CD4-positive, alpha-beta T cell treated with Interleukin-4 for 4 hours (primary cell): ENCODE results near the gene CACNA1I.

Source experiments
- DNase-seq: peaks from one replicate; pipeline ENCODE4 v3.0.0-alpha.2; 2020

The CACNA1I gene

DNA sequence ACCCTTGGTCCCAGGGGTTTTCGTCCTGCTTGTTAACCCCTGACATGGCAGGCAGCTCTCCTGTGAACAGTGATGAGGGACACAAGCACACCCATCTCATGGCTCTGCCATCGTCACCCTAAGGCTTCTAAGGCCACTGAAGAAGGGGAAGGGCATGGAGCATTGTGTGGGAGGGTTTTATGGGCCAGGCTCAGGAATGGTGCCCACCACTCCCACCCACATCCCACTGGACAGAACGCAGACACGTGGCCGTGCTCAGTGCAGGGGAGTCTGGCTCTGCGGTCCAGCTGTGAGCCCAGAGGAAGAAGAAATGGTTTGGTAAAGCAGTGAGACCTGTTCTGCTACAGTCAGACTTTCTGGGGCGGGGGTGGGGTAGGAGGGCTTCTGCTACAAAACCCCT is 130.0 kb downstream of the CACNA1I start:
- DNase-seq: no peak

- no peak for DNase-seq
Measured at GRCh38 chr22:39703091-39703490, 132.5 kb downstream of the CACNA1I start.

GRCh38 chr22:39703928-39704639 is 133.5 kb downstream of the CACNA1I start:
- no peak for DNase-seq

- no peak for DNase-seq
Measured at GRCh38 chr22:39705386-39705785, 134.8 kb downstream of the CACNA1I start.

DNA sequence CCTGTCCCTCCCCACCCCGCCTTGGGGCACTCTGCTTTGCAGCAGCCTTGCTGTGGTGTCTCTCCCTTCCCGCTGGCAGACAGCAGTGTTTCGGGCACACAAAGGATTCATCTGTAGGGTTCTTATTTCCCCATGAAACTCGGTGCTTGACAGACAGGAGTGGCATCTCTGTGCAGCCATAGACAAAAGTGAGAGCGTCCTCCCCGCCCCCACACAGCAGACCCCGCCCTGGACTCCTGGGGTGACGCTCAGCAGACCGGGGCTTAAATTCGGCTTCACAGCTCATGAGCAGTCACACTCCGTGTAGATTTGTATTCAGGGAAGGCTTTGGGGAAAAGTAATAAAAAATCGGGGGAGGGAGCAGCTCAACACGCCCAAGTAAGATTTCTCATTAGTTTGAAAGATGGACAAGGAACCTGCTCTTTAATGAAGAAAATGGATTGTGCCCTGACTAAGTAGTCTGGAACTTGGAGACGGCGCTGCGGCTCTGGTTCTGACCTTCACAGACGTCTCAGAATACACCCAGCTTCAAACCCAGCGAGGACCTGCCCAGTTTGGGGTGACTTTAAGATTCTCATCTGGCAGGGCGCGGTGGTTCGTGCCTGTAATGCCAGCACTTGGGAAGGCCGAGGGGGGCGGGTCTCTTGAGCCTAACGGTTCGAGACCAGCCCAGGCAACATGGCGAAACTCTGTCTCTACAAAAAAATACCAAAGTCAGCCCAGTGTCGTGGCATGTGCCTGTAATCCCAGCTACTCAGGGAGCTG is 136.0 kb downstream of the CACNA1I start:
- DNase-seq: no peak

DNA sequence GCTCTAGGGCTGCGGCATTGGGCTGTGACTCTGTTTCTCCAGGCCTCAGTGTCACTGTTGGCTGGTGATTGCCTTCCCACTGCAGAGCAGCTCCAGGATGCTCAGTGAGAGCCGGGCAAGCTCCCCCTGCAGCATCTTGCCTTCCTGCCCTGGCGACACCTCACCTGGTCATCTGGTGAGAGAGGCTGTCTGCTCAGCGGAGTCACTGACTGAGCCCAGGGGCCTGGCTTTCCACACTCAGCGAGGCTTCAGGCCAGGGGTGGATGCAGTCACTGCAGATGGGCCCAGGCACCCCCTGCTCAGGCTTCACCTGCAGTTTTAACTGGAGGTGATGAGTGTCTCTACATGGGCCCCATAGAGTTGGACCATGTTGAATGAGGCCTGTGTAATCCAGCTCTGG is 136.8 kb downstream of the CACNA1I start:
- DNase-seq: no peak

- DNase-seq: no peak
Measured at GRCh38 chr22:39707816-39708215, 137.3 kb downstream of the CACNA1I start.

DNA sequence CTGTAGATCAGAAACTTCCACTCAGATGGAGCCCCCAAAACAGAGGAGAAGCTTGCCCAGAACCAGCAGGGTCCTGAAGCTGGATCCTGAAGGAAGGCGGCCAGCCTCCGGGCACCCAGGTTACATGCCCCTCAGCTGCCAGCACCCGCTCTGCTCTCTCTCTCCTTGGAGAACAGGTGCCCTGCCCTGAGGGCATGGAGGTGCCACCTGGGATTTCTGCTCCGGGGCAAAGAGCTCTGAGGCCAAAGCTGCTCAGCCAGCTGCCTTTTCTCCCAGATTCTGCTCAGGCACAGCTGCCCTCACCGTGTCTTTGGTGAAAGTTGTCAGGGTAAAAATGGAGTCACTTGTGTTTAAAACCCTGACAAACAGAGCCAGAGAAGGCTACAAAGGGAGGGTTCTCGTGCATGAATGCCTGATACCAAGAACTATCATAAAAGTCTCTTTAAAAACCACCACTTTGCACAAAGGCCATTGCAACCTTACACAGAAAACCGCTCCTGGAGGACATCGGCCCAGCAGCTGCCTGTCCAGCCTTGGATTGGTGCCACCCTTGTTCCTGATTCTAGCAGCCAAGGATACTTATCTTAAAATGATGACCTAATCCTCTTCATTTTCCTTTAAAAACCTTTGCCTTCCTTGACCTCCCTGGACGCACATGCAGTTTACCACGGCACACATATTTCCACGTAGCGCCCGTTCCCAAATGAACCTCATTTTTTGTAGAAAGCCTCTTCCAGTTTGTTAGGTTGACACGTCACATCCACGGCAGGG is 140.0 kb downstream of the CACNA1I start:
- no peak for DNase-seq

- DNase-seq: no peak
Measured at GRCh38 chr22:39712081-39712480, 141.5 kb downstream of the CACNA1I start.

GRCh38 chr22:39712751-39713525 is 142.4 kb downstream of the CACNA1I start:
- DNase-seq: no peak

DNA sequence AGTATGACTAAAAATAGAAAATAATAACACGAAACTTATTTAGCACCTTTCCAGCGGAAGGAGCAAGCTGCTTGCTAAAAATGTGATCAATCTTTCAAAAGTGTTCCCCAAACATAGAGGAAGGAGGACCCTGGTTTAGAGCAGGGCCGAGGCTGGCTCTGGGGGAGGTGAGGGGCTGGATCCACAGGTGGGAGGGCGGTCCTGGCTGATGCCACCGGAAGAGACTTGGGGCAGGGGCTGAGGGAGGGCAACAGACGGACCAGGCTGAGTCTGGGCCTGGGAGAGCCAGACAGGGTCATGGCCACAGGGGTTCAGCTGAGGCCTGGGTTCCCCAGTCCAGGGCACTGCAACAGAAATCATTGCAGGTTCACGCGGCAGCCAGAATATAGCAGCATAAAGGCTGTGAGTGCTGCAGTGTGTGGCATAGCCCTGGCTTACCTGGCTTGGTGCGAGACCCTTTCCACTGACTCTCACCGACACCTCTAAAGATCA is 143.3 kb downstream of the CACNA1I start:
- no peak for DNase-seq

GRCh38 chr22:39714321-39714720 is 143.8 kb downstream of the CACNA1I start:
- DNase-seq: no peak

DNA sequence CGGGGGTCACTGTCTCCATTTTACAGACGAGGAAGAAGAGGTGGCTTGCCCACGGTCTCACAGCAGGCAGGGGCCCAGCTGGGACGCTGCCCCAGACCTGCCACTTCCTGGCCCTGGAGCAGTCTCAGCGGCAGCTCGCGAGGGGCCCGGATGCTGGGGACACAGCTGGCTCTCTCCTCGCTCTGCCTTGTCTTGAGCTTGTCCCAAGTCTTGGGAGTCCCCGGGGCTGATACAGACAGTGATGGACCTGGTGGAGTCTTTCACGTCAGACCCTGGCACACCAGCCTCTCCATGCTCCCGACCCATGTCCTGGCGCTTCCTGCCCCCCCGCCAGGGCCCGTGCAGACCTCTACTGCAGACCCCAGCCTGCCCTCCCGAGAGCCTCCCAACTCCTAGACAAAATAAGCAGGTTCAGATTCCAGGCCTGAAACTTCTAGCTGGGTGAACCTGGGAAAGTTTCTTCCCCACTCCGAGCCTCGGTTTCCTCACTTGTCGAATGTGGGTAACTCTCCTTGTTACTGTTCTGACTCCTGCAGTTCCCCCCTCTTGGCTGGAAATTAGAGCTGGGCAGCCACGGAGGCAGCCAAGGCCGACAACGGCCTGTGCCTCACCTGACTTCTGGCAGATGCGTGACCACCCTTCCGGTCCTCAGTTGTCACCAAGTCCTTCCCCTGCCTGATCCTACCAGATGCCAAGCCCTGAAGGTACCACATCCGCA is 145.4 kb downstream of the CACNA1I start:
- DNase-seq: no peak

GRCh38 chr22:39716534-39716933 is 146.0 kb downstream of the CACNA1I start:
- DNase-seq: no peak

DNA sequence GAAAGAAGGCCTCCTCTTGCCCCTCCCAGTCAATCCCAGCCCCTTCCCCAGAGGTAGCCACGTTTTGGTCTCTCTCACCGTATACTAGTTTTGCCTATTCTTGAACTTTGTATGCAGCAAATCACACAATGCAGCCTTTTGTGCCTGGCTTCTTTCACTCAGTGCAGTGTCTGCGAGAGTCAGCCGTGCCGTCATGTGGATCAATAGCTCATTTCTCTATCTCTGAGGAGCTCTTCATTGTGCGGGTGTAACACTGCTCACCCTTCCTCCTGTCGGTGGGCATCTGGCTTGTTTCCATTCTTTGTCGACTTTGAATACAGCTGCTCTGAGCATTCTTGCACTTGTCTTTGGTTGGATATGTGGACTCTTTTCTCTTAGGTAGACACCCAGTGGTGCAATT is 146.5 kb downstream of the CACNA1I start:
- no peak for DNase-seq

GRCh38 chr22:39718206-39718605 is 147.7 kb downstream of the CACNA1I start:
- DNase-seq: no peak

DNA sequence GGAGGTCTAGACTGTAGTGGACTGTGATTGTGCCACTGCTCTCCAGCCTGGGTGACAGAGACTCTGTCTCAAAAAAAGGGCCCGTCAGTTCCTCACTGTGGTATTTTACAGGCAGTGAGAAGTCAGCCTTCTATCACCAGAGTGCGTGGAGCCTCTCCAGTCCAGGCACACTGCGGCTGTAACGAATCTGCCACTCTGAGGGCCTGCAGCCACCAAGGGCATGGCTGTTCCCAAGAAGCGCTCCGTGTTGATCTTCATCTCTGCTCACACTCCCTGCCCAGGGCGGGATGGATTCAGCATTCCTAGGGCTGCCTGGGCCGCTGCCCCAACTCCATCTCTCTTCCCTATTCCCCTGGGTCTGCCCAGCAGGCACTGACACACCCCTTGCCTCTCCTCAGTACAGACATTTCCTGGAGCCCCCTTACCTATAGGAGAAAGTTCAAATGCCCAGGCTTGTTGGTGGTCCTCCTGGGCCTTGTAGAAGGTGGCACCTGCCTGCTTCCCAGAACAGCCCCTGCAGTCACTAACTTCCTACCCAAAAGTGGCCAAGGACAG is 148.4 kb downstream of the CACNA1I start:
- no peak for DNase-seq

- no peak for DNase-seq
Measured at GRCh38 chr22:39719559-39720450, 149.3 kb downstream of the CACNA1I start.

DNA sequence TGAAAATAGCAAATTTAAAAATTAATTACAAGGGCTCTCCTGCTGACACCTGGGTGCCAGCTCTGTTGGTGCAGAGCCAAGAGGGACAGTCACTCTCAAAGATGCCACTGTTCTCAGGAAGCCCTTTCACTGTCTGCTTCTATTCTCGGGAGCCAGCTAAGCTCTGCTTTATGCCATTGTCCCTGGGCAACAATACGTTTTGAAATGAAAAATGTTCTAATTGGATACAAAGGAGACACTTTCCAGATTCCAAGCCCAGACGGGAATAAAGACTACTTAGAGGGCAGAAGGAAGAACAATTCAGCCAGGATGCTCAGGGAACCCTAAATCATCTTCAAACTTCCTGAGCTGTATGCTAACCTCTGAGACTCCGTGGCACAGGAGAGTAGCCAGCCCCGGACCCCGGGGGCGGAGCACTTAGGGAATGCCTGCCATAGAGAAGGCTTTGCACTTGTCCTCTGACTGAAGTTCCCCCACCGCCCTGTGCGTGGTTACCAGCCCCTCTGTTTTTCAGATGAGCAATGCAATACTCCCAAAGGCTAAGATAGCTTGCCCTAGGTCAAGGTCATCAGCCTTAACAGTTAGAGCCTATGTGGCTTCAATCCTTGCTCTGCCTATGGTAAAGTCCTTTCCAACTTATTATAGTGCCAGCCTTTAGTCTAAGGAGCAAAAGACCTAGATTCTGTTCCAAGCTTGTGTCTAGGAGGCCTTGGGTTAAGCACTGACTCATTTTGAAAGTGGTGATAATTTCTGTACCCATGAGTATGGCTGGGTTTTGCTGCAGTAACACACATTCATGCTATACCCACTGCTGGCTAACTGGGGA is 150.9 kb downstream of the CACNA1I start:
- DNase-seq: no peak

GRCh38 chr22:39722032-39722325 is 151.4 kb downstream of the CACNA1I start:
- DNase-seq: no peak
